ENCODE results near the gene PWWP2B.
"Not testable (repeated sequence)": the region's sequence is repeated elsewhere in the genome, so short reads cannot be mapped to it uniquely, and the experiment has no call there.

The PWWP2B gene

DNA sequence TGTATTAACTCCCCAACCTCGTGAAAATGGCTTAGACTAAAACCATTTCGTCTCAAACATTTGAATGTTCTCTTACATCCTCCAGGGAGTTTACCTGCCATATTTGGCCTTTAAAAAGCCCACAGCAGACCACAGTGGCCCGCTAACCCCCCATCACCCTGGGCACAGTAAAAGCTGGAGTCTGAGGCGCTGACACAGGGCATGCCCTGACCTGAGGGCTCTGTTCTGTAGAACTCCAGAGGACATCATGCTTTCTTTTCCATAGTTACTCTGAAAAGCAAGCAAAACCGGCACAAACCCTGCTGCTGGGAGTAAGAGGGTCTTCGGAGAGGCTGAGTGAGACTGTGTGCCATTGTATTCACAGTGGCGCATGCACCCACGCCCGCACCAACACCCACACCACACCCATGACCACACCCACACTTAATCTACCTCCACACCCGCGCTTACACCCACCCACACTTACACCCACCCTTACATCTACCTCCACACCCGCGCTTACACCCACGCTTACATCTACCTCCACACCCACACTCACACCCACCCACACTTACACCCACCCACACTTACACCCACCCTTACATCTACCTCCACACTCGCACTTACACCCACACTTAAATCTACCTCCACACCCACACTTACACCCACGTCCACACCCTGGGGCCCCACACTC, 32.9 kb upstream of the PWWP2B start:
- DNase-seq (ENCODE audit: low spot score): peak; percentile 40

DNA sequence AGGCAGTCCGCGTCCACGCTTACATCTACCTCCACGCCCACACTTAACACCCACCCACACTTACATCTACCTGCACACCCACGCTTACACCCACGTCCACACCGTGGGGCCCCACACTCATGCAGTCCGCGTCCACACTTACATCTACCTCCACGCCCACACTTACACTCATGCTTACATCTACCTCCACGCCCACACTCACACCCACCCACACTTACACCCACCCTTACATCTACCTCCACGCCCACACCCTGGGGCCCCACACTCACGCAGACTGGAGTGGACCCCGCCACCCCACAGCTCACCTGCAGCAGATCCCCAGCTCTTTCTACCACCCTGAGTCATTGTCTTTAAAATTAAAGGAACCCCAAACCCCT, 32.4 kb upstream of the PWWP2B start:
- DNase-seq (ENCODE audit: low spot score): no peak

- DNase-seq (ENCODE audit: low spot score): no peak
These were observed 31.9 kb upstream of the PWWP2B start for GRCh38 chr10:132365102-132365501.

DNA sequence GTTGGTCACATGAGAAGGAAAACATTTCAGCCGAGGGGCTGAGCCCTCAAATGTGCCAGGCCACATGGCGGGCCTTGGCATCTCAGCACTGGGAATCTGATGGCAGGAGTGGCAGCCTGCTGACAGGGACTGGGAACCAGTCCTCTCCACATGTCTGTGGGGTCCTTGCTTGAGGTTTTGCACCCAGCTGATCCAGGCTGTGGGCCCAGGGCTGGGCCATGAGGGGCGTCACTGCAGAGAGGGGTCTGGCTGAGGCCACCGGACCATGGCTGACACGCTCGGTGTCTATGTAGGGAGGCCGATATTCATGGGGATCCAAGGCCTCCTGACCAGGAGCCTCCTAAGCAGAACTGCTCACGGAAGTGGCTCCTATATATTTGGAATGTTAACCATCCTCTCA, 31.0 kb upstream of the PWWP2B start:
- DNase-seq (ENCODE audit: low spot score): no peak

GRCh38 chr10:132366499-132366898, 30.5 kb upstream of the PWWP2B start:
- no peak for DNase-seq (ENCODE audit: low spot score)

GRCh38 chr10:132368391-132368790, 28.6 kb upstream of the PWWP2B start:
- no peak for DNase-seq (ENCODE audit: low spot score)

GRCh38 chr10:132368881-132369635, 27.9 kb upstream of the PWWP2B start:
- DNase-seq (ENCODE audit: low spot score): no peak

GRCh38 chr10:132369636-132370185, 27.3 kb upstream of the PWWP2B start:
- no peak for DNase-seq (ENCODE audit: low spot score)

DNA sequence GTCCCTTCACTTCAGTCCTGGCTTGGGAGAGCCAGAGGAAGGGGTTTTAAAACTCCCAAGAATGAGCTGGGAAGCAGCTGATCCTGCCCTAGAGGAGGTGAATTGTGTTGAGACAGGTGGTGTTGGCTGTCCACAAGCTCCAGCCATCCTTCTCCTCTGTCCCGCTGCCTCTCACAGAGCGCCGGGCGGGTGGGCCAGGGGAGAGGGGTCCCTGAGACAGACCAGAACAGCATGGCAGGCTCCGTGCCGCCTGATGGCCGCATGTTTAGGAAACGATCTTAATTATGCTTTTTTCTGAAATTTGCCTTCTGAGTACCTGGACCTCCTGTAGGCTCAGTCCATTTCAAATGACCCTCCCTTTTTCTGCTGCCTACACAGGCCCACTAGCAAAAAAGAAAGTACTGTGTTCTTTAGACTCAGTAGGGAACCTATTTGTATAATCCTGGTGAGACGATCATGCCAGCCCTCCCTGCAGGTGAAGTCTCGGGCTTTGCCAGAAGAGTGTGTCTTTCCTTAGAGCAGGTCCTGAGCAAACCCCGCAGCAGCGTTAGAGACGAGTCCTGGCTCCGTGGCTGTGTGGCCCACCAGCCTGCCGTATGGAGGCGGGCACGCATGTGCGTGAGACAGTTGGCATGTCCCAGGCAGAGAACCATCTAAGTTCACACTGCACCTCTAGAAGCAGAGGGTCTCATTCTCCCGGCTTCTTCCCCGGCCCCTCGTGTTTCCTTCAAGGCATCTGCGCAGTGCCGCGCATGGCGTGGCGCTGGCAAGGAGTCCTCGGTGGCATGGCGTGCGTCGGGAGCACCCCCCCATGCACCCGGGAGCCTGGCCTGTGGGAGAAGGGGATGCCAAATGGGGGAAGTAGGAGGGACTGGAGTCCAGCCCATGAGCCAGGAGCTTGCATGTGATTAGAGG, 26.3 kb upstream of the PWWP2B start:
- no peak for DNase-seq (ENCODE audit: low spot score)

DNA sequence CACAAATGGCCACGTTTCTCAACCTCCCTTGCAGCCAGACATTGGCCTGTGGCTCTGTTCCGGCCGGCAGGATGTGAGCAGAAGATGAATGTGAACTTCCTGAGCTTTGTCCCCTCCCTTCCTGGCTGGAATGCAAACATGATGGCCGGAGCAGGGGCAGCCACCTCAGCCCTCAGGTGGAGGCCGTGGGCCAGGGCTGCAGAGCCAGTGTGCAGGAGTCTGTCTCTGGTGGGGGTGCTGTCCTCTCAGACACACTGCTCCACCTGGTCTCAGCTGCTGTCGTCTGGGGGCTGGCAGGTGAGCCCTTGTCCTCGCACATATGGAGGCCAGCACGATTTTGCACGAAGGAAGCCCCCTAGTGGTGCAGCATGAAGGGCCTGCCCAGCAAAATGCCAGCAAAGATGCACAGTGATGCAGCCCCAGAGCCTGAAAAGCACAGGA, 25.3 kb upstream of the PWWP2B start:
- DNase-seq (ENCODE audit: low spot score): no peak

- DNase-seq (ENCODE audit: low spot score): no peak
These were observed 24.4 kb upstream of the PWWP2B start for GRCh38 chr10:132372516-132373095.

- DNase-seq (ENCODE audit: low spot score): no peak
These were observed 23.6 kb upstream of the PWWP2B start for GRCh38 chr10:132373241-132373955.

DNA sequence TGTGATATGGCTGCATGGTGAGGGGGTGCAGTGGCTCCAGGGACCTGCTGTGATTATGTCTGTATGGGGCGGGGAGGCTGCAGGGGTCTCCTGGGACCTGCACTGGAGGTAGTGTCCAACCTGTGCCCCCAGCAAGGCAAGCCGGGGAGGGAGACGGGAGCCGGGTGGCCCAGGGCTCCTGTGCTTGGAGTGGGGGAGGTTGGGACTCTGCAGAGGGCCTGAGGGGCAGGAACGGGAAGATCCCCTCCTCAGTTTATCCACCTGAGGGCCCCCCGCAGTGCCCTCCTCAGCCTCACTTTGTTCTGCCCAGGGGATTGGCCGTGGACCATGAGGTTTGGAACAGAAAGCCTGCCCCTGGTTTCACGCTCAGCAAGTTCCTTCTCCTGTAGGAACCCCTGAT, 22.8 kb upstream of the PWWP2B start:
- DNase-seq (ENCODE audit: low spot score): no peak

GRCh38 chr10:132374612-132375011, 22.4 kb upstream of the PWWP2B start:
- DNase-seq (ENCODE audit: low spot score): no peak

DNA sequence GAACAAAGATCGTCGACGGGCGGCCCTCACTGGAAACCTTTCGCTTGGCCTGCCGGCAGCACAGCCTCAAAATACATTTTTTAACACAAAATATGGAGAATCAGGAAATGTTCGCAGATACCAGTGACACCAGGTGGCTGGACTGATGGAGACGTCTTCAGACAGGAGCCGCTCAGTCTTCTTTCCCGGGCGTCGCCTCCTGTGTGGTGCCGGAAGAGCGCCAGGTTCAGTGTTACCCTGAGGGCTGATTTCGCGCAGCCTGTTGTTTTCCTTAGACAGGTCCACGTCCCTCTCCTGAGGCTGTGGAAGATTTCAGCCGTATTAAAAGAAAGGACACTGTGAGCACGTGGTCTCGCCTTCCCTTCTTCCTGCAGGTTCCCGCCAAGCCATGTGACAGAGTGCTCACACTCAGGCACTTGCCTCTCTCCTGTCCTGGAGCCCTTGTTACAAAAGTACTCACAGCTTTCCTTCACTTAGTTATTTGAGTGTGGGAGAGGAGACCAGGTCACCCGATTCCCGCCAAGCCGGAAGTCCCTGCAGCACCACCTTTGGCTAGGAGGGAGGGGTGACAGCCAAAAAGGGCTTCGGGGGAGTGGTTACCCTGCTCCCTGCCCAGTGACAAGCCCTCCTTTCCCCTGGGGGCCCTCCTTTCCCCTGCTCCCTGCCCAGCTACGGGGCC, 21.7 kb upstream of the PWWP2B start:
- DNase-seq (ENCODE audit: low spot score): no peak

DNA sequence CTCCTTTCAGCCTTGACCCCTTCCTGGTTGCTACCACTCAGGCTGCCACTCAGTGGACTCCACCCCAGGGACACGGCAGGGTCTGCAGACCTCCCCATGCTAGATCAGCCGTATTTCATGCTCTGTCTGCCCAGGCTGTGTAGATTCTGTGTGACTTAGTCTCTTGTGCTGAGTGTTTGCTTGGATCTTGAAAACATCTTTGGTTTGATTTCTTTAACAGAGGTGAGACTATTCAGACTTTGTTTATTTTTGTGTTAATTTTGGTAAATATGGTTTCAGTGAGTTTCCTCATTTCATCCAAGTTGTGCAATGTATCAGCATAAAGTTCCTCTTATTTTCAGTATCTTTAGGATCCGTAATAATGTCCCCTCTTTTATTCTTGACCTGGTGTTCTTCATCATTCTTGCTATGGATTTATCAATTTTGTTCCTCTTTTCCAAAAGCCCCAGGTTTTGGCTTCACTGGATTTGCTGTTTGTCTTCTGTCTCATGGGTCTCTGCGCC, 21.2 kb upstream of the PWWP2B start:
- no peak for DNase-seq (ENCODE audit: low spot score)

DNA sequence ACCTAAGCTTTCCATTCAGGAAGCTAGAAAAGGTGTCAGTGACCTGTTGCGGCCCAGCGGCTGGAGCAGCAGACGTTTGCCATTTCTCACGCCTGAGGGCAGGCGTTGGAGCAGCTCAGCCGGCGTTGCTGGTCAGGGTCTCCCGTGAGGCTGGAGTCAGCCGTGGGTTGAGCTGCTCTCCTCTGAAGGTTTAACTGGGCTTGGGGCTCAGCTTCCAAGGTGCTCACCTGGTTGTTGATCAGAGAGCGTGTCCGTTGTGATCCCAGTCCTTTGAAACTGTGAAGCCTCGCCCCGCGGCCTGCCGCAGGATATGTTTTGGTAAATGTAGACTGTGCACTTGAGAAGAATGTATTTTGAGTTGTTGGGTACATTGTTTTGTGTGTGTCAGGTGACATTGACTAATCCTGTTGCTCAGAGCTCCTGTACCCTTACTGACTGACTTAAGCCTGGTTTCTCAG, 20.6 kb upstream of the PWWP2B start:
- no peak for DNase-seq (ENCODE audit: low spot score)

DNA sequence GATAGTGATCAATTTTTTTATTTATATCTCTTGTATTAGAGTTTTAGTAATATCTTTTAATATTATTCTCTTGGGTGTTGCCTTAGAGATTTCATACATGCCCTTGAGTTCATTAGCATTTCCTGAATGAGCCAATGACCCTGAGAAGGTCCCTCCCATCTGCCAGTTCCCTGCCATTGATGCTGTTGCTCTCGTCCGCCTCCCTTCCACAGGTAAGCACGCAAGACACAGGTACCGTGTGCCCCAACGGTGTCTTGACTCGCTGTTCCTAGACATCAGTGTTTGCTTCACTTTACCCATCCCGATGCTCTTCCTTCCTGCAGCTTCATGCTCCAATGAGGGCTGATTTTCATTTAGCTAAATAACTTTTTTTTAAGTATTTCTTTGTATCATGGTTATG, 19.7 kb upstream of the PWWP2B start:
- no peak for DNase-seq (ENCODE audit: low spot score)

- not testable (repeated sequence) for DNase-seq (ENCODE audit: low spot score)
These were observed 18.0 kb upstream of the PWWP2B start for GRCh38 chr10:132379026-132379425.

DNA sequence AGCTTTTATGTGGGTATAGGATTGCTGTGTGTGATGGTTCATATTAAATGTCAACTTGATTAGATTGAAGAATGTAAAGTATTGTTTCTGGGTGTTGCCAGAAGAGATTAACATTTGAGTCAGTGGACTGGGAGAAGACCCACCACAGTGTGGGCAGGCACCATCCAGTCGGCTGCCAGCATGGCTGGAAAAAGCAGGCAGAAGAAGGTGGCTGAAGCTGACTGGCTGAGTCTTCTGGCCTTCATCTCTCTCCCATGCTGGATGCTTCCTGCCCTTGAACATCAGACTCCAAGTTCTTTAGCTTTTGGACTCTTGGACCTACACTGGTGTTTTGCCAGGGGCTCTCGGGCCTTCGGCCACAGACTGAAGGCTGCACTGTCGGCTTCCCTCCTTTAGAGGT, 16.0 kb upstream of the PWWP2B start:
- DNase-seq (ENCODE audit: low spot score): not testable (repeated sequence)
